Loucy (cell line): ENCODE data around the gene FBRS.
A peak's percentile ranks its signal among the peaks of the same experiment; 100 is the strongest.
"Not testable (repeated sequence)": the region's sequence is repeated elsewhere in the genome, so short reads cannot be mapped to it uniquely, and the experiment has no call there.

Experiments
- H2AFZ ChIP-seq: fragments of 200-600 bp; sonication (generic); 2 replicates; pipeline ENCODE4 v1.6.0; 2016; ENCODE audit warnings: antibody characterized with exemption, mild to moderate bottlenecking, low read length, moderate library complexity
- H3F3A ChIP-seq: fragments of 200-600 bp; 2 replicates; pipeline ENCODE4 v1.6.0; 2016; ENCODE audit warnings: antibody characterized with exemption, low read depth, mild to moderate bottlenecking
- H3K27me3 ChIP-seq: fragments of 200-600 bp; sonication (generic); 2 replicates; pipeline ENCODE4 v1.6.1; 2014; ENCODE audit warnings: low read length, mild to moderate bottlenecking; ENCODE audit not compliant: insufficient read depth, poor library complexity, severe bottlenecking
- H3K36me3 ChIP-seq: fragments of 200-600 bp; sonication (generic); 2 replicates; pipeline ENCODE4 v1.6.1; 2016; ENCODE audit warnings: low read length; ENCODE audit not compliant: insufficient read depth
- H3K4me1 ChIP-seq: fragments of 200-600 bp; sonication (generic); 2 replicates; pipeline ENCODE4 v1.5.1; 2014; ENCODE audit warnings: low read length, mild to moderate bottlenecking; ENCODE audit not compliant: insufficient read depth, poor library complexity, severe bottlenecking
- H3K4me2 ChIP-seq: fragments of 200-600 bp; sonication (generic); 2 replicates; pipeline ENCODE4 v1.6.0; 2014; ENCODE audit warnings: antibody characterized with exemption, low read length, low read depth, mild to moderate bottlenecking; ENCODE audit not compliant: poor library complexity, severe bottlenecking
- H3K4me3 ChIP-seq: fragments of 200-600 bp; sonication (generic); 2 replicates; pipeline ENCODE4 v1.5.1; 2014; ENCODE audit warnings: low read length, mild to moderate bottlenecking, mixed read lengths; ENCODE audit not compliant: poor library complexity, severe bottlenecking
- H3K79me2 ChIP-seq: fragments of 200-600 bp; sonication (generic); 2 replicates; pipeline ENCODE4 v1.6.1; 2014; ENCODE audit warnings: low read length; ENCODE audit not compliant: insufficient read depth
- H3K9ac ChIP-seq: fragments of 200-600 bp; sonication (generic); 2 replicates; pipeline ENCODE4 v1.6.0; 2014; ENCODE audit warnings: mild to moderate bottlenecking, low read depth, low read length, moderate library complexity; ENCODE audit not compliant: poor library complexity, severe bottlenecking
- H3K9me2 ChIP-seq: fragments of 200-600 bp; sonication (generic); replicated peaks from 2 replicates; pipeline ENCODE4 v1.6.1; 2016; ENCODE audit warnings: low read depth, low read length, mixed read lengths
- H3K9me3 ChIP-seq: fragments of 200-600 bp; sonication (generic); 2 replicates; pipeline ENCODE4 v1.6.1; 2014; ENCODE audit warnings: mild to moderate bottlenecking, antibody characterized with exemption, low read length, low read depth; ENCODE audit not compliant: insufficient read depth
- H4K20me1 ChIP-seq: fragments of 200-600 bp; sonication (generic); 2 replicates; pipeline ENCODE4 v1.6.0; 2014; ENCODE audit warnings: antibody characterized with exemption, low read length, mild to moderate bottlenecking; ENCODE audit not compliant: insufficient read depth, poor library complexity, severe bottlenecking
- CTCF ChIP-seq: fragments of 200-600 bp; sonication (generic); conservative IDR thresholded peaks from 2 replicates; pipeline ENCODE4 v1.5.1; 2014; ENCODE audit warnings: mild to moderate bottlenecking, antibody characterized with exemption, low read length
- EZH2phosphoT487 ChIP-seq: fragments of 200-600 bp; IDR thresholded peaks from 2 replicates; pipeline ENCODE4 v1.6.1; 2018; ENCODE audit warnings: antibody characterized with exemption, mild to moderate bottlenecking, moderate library complexity, borderline replicate concordance

The FBRS gene

GRCh38 chr16:30699615-30700099, 41.4 kb downstream of the FBRS start:
- Histone ChIP-seq H3K4me3 (peak overlapping the region; percentile 93), H2AFZ (no peak overlapping the region), H3K27me3 (peaks cover 4% of the 10 kb centered on the region), H3K9me3 (no peaks in the 10 kb centered on the region), H3K9ac (peak overlapping the region; percentile 100), H4K20me1 (peaks cover 28% of the 10 kb centered on the region), H3F3A (peaks cover 4% of the 10 kb centered on the region), H3K79me2 (peaks cover 49% of the 10 kb centered on the region), H3K4me1 (peaks cover 28% of the 10 kb centered on the region), H3K9me2 (no peaks in the 10 kb centered on the region), H3K36me3 (peaks cover 35% of the 10 kb centered on the region), H3K4me2 (peak overlapping the region; percentile 98)
- no peak for TF ChIP-seq EZH2phosphoT487
- no peak for TF ChIP-seq CTCF

- H3K9me2 ChIP-seq: no peaks in the 10 kb centered on the region
- peaks cover 50% of the 10 kb centered on the region for H3K79me2 ChIP-seq
- peaks cover 40% of the 10 kb centered on the region for H3K36me3 ChIP-seq
- peaks cover 28% of the 10 kb centered on the region for H4K20me1 ChIP-seq
- peaks cover 28% of the 10 kb centered on the region for H3K4me1 ChIP-seq
- H3K27me3 ChIP-seq: peaks cover 4% of the 10 kb centered on the region
- H3K9ac ChIP-seq: peak overlapping the region; percentile 100
- TF ChIP-seq EZH2phosphoT487: no peak
- no peak for TF ChIP-seq CTCF
- peaks cover 4% of the 10 kb centered on the region for H3F3A ChIP-seq
- H2AFZ ChIP-seq: no peak overlapping the region
- no peaks in the 10 kb centered on the region for H3K9me3 ChIP-seq
- peak overlapping the region; percentile 98 for H3K4me2 ChIP-seq
- peak overlapping the region; percentile 93 for H3K4me3 ChIP-seq
Measured at GRCh38 chr16:30700491-30700890, 42.3 kb downstream of the FBRS start.

GRCh38 chr16:30700971-30701370, 42.7 kb downstream of the FBRS start:
- Histone ChIP-seq H3K79me2 (peaks cover 50% of the 10 kb centered on the region), H3K27me3 (peaks cover 4% of the 10 kb centered on the region), H3K9ac (peak overlapping the region; percentile 100), H3K9me3 (no peaks in the 10 kb centered on the region), H3K36me3 (peaks cover 43% of the 10 kb centered on the region), H3K4me3 (peak overlapping the region; percentile 93), H2AFZ (no peak overlapping the region), H3K4me2 (peak overlapping the region; percentile 98), H3F3A (peaks cover 4% of the 10 kb centered on the region), H3K4me1 (peaks cover 28% of the 10 kb centered on the region), H3K9me2 (no peaks in the 10 kb centered on the region), H4K20me1 (peaks cover 28% of the 10 kb centered on the region)
- TF ChIP-seq CTCF (no peak), EZH2phosphoT487 (no peak)

- not testable (repeated sequence) for H3K9me3 ChIP-seq, H3K27me3 ChIP-seq, H3K9me2 ChIP-seq, H3F3A ChIP-seq, H3K4me2 ChIP-seq, H2AFZ ChIP-seq, H3K4me3 ChIP-seq, H3K9ac ChIP-seq
- H3K36me3 ChIP-seq: peaks cover 64% of the 10 kb centered on the region
- H4K20me1 ChIP-seq: peaks cover 28% of the 10 kb centered on the region
- H3K4me1 ChIP-seq: peaks cover 20% of the 10 kb centered on the region
- peaks cover 58% of the 10 kb centered on the region for H3K79me2 ChIP-seq
Measured at GRCh38 chr16:30703071-30703470, 44.8 kb downstream of the FBRS start.
